Measurements from ENCODE around the gene PAM.
"Not testable (repeated sequence)": the region's sequence is repeated elsewhere in the genome, so short reads cannot be mapped to it uniquely, and the experiment has no call there.

The PAM gene

DNA sequence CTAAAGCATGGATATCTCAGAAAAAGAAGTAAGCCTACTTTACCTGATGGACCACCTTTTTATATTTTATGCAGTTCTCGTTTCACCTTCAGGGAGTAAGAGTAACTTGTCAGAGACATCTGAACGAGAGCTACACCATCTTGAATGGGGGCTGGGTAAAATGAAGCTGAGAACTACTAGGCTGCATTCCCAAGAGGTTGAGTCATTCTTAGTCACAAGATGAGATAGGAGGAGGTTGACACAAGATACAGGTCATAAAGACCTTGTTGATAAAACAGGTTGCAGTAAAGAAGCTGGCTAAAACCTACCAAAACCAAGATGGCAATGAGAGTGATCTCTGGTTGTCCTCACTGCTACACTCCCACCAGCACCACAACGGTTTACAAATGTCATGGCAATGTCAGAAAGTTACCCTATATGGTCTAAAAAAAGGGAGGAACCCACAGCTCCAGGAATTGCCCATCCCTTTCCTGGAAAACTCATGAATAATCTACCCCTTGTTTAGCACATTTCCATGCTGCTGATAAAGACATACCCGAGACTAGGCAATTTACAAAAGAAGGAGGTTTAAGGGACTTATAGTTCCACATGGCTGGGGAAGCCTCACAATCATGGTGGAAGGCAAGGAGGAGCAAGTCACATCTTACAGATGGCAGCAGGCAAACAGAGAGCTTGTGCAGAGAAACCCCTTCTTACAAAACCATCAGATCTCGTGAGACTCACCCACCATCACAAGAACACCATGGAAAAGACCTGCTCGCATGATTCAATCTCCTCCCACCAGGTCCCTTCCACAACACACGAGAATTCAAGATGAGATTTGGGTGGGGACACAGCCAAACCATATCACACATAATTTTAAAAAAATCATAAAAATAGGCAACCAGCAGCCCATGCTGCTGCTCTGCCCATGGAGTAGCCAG lies 302.4 kb downstream of the PAM start:
- DNase-seq (ENCODE audit: low read depth, low spot score) = no peak

DNA sequence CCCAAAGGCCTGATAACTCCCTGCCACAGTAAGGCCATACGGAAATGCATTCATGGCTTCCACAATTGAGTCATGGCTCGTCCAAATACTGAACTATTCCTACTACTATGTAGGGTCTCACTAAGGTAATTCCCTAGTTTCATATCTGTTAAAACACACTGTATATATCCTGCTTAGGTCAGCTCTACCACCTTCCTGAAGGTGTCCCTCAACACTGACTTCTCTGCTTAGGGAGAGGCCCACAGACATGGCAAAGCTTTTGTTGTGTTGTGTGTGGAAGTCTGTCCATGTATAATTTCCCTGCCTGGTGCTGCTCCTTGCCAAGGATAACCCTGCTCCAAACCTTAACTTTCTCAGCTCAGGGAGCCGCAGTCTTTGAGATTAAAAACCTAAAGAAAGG lies 304.4 kb downstream of the PAM start:
- DNase-seq (ENCODE audit: low read depth, low spot score) = no peak

GRCh38 chr5:103060424-103060954 lies 305.4 kb downstream of the PAM start:
- DNase-seq (ENCODE audit: low read depth, low spot score) = no peak

GRCh38 chr5:103066326-103066725 lies 311.2 kb downstream of the PAM start:
- DNase-seq (ENCODE audit: low read depth, low spot score) = no peak

GRCh38 chr5:103073500-103073899 lies 318.4 kb downstream of the PAM start:
- DNase-seq (ENCODE audit: low read depth, low spot score) = not testable (repeated sequence)

DNA sequence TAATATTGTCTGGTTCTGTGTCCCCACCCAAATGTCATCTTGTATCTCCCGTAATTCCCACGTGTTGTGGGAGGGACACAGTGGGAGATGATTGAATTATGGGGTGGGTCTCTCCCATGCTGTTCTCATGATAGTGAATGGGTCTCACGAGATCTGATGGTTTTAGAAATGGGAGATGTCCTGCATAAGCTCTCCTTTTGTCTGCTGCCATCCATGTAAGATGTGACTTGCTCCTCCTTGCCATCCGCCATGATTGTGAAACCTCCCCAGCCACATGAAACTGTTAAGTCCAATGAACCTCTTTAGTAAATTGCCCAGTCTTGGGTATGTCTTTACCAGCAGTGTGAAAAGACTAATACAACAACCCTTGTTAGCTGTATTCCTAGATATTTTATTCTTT lies 320.3 kb downstream of the PAM start:
- DNase-seq (ENCODE audit: low read depth, low spot score) = no peak
